H9 (cell line): Measurements from ENCODE around the gene SLC11A1. TPM values are rescaled to one million over a fixed set of nuclear protein-coding genes. Genes with fewer than 3 reads are reported as not detected.

ENCODE experiments used
- DNase-seq: peaks from one replicate; pipeline ENCODE4 v3.0.0-alpha.2; 2017
- H2AFZ ChIP-seq: one replicate; pipeline ENCODE4 v1.6.1; 2013; ENCODE audit warnings: mild to moderate bottlenecking, low read length, control low read depth, moderate library complexity
- H2AK5ac ChIP-seq: 2 replicates; pipeline ENCODE4 v1.6.1; 2013; ENCODE audit warnings: low read length, control low read depth, mixed read lengths; ENCODE audit not compliant: insufficient read length
- H2BK120ac ChIP-seq: one replicate; pipeline ENCODE4 v1.6.1; 2013; ENCODE audit warnings: low read depth, mild to moderate bottlenecking, low read length, control low read depth, inconsistent platforms; ENCODE audit not compliant: poor library complexity, severe bottlenecking
- H2BK12ac ChIP-seq: 2 replicates; pipeline ENCODE4 v1.6.1; 2013; ENCODE audit warnings: low read length, control low read depth, mixed read lengths, low read depth; ENCODE audit not compliant: insufficient read length
- H2BK15ac ChIP-seq: 2 replicates; pipeline ENCODE4 v1.6.1; 2013; ENCODE audit warnings: low read depth, low read length, control low read depth
- H2BK20ac ChIP-seq: one replicate; pipeline ENCODE4 v1.6.1; 2013; ENCODE audit warnings: low read depth, mild to moderate bottlenecking, low read length, control low read depth, inconsistent platforms; ENCODE audit not compliant: poor library complexity, severe bottlenecking
- H2BK5ac ChIP-seq: 2 replicates; pipeline ENCODE4 v1.6.1; 2013; ENCODE audit warnings: low read length, control low read depth, mixed read lengths; ENCODE audit not compliant: insufficient read length
- H3K14ac ChIP-seq: 2 replicates; pipeline ENCODE4 v1.6.1; 2013; ENCODE audit warnings: low read length, control low read depth; ENCODE audit not compliant: insufficient read depth
- H3K18ac ChIP-seq: 2 replicates; pipeline ENCODE4 v1.6.1; 2013; ENCODE audit warnings: low read depth, mild to moderate bottlenecking, mixed read lengths, low read length, control low read depth; ENCODE audit not compliant: insufficient read length
- H3K23ac ChIP-seq: 2 replicates; pipeline ENCODE4 v1.6.1; 2013; ENCODE audit warnings: low read length, control low read depth, mixed read lengths, low read depth; ENCODE audit not compliant: insufficient read length
- H3K23me2 ChIP-seq: 2 replicates; pipeline ENCODE4 v1.6.1; 2013; ENCODE audit warnings: low read depth, mild to moderate bottlenecking, mixed read lengths, low read length, control low read depth; ENCODE audit not compliant: insufficient read length, poor library complexity, severe bottlenecking
- H3K27ac ChIP-seq: 2 replicates; pipeline ENCODE4 v1.5.1; 2013; ENCODE audit warnings: low read length, control low read depth, mixed read lengths, low read depth; ENCODE audit not compliant: insufficient read length
- H3K27me3 ChIP-seq: 2 replicates; pipeline ENCODE4 v1.6.1; 2013; ENCODE audit warnings: low read length, control low read depth, inconsistent platforms; ENCODE audit not compliant: insufficient read depth
- H3K4ac ChIP-seq: 2 replicates; pipeline ENCODE4 v1.6.1; 2013; ENCODE audit warnings: low read depth, mild to moderate bottlenecking, control low read depth, inconsistent platforms, low read length, moderate library complexity
- H3K4me1 ChIP-seq: 2 replicates; pipeline ENCODE4 v1.6.1; 2013; ENCODE audit warnings: low read length, control low read depth, inconsistent platforms; ENCODE audit not compliant: insufficient read depth
- H3K4me2 ChIP-seq: 2 replicates; pipeline ENCODE4 v1.6.1; 2013; ENCODE audit warnings: low read length, control low read depth, mixed read lengths; ENCODE audit not compliant: insufficient read length, insufficient read depth
- H3K56ac ChIP-seq: 2 replicates; pipeline ENCODE4 v1.6.1; 2013; ENCODE audit warnings: low read depth, mild to moderate bottlenecking, mixed read lengths, low read length, control low read depth; ENCODE audit not compliant: insufficient read length
- H3K79me1 ChIP-seq: 2 replicates; pipeline ENCODE4 v1.6.1; 2013; ENCODE audit warnings: low read depth, mild to moderate bottlenecking, moderate library complexity, low read length, control low read depth, inconsistent platforms; ENCODE audit not compliant: insufficient read depth, poor library complexity, severe bottlenecking
- H3K79me2 ChIP-seq: 2 replicates; pipeline ENCODE4 v1.6.1; 2013; ENCODE audit warnings: low read length, control low read depth, inconsistent platforms; ENCODE audit not compliant: insufficient read depth
- H3K9ac ChIP-seq: 2 replicates; pipeline ENCODE4 v1.6.1; 2013; ENCODE audit warnings: low read length, control low read depth, mixed read lengths; ENCODE audit not compliant: insufficient read length; ENCODE audit errors: extremely low read depth
- H3K9me3 ChIP-seq: one replicate; pipeline ENCODE4 v1.6.1; 2013; ENCODE audit warnings: low read depth, low read length, inconsistent platforms; ENCODE audit not compliant: control insufficient read depth
- H3T11ph ChIP-seq: one replicate; pipeline ENCODE4 v1.6.1; 2013; ENCODE audit warnings: mild to moderate bottlenecking, low read length, control low read depth, inconsistent platforms
- H4K20me1 ChIP-seq: one replicate; pipeline ENCODE4 v1.6.1; 2013; ENCODE audit not compliant: control insufficient read depth, insufficient read length, insufficient read depth
- H4K5ac ChIP-seq: 2 replicates; pipeline ENCODE4 v1.6.1; 2013; ENCODE audit warnings: low read depth, mild to moderate bottlenecking, mixed read lengths, low read length, control low read depth; ENCODE audit not compliant: insufficient read length
- H4K8ac ChIP-seq: replicated peaks from 2 replicates; pipeline ENCODE4 v1.6.1; 2013; ENCODE audit warnings: low read length, control low read depth, mixed read lengths, low read depth; ENCODE audit not compliant: insufficient read length
- H4K91ac ChIP-seq: 2 replicates; pipeline ENCODE4 v1.6.1; 2013; ENCODE audit warnings: low read depth, mild to moderate bottlenecking, moderate library complexity, mixed read lengths, low read length, control low read depth; ENCODE audit not compliant: insufficient read length
- H3K27ac Mint-ChIP-seq, 3 experiments: 2 replicates in 2 of 3; 3 replicates in 1 of 3; pipeline ENCODE4 v1.8.0; 2020 to 2021; ENCODE audit warnings: mixed read lengths in 3 of 3, mild to moderate bottlenecking in 1 of 3, moderate library complexity in 1 of 3
- H3K27me3 Mint-ChIP-seq: 2 replicates; pipeline ENCODE4 v1.8.0; 2021; ENCODE audit warnings: low read depth, mild to moderate bottlenecking, moderate library complexity, mixed read lengths
- H3K36me3 Mint-ChIP-seq, 3 experiments: 2 replicates in 2 of 3; 3 replicates in 1 of 3; pipeline ENCODE4 v1.8.0; 2020 to 2021; ENCODE audit warnings: low read depth in 3 of 3, mixed read lengths in 3 of 3; ENCODE audit not compliant: insufficient read depth in 1 of 3
- H3K4me1 Mint-ChIP-seq, 2 experiments: 2 replicates each; pipeline ENCODE4 v1.8.0; 2020; ENCODE audit warnings: mixed read lengths in 2 of 2
- H3K4me3 Mint-ChIP-seq, 2 experiments: 2 replicates in 1 of 2; 3 replicates in 1 of 2; pipeline ENCODE4 v1.8.0; 2020 to 2021; ENCODE audit warnings: mild to moderate bottlenecking in 2 of 2, mixed read lengths in 2 of 2, moderate library complexity in 1 of 2
- H3K9me3 Mint-ChIP-seq, 2 experiments: 2 replicates in 1 of 2; 3 replicates in 1 of 2; pipeline ENCODE4 v1.8.0; 2020; ENCODE audit warnings: mild to moderate bottlenecking in 2 of 2, mixed read lengths in 2 of 2, moderate library complexity in 1 of 2
- CTCF ChIP-seq: fragments of 200-600 bp; sonication (generic); conservative IDR thresholded peaks from 3 replicates; pipeline ENCODE4 v1.8.0; 2021; ENCODE audit warnings: antibody characterized with exemption, mild to moderate bottlenecking
- WGBS: extraction: QIAGEN DNeasy Blood & Tissue Kit; methylation state at CpG from one replicate; pipeline ENCODE4 v1.1.7; 2013; ENCODE audit warnings: missing lambda C conversion rate, low lambda C conversion rate, mixed read lengths; ENCODE audit not compliant: insufficient read length; ENCODE audit errors: extremely low coverage; 5-methylcytosine and 5-hydroxymethylcytosine counted together
- long read RNA-seq: library from polyadenylated mRNA; unstranded; transcript quantifications from one replicate; pipeline ENCODE4 v2.0.0, GENCODE V29; 2020
- total RNA-seq: library from RNA; stranded (reverse); gene quantifications from 2 replicates; pipeline ENCODE4 v1.2.1, GENCODE V29; 2021

Gene SLC11A1
- 0.04 and 0.11 TPM in 2 replicates for total RNA-seq
- long read RNA-seq, result 0 reads

- H2AK5ac ChIP-seq, result no peak within 1 kb of the TSS
- H2BK12ac ChIP-seq, result no peak within 1 kb of the TSS
- no peak within 1 kb of the TSS for H3K27ac ChIP-seq
- H3K23ac ChIP-seq, result no peak within 1 kb of the TSS
- H3K27me3 ChIP-seq, result peaks cover 2% of the 10 kb centered on the region; the same call in 1 of the 2 replicates
- TF ChIP-seq CTCF, result no peak
- H4K20me1 ChIP-seq, result no peaks in the 10 kb centered on the region
- no peak within 1 kb of the TSS for H3K4me2 ChIP-seq
- no CpG with 5 or more reads among the region's 13 CpGs for WGBS
- H3K9ac ChIP-seq, result no peak within 1 kb of the TSS
- no peak for DNase-seq
- H2BK15ac ChIP-seq, result no peak within 1 kb of the TSS
- H3K79me1 ChIP-seq, result no peaks in the 10 kb centered on the region
- no peak within 1 kb of the TSS for H3T11ph ChIP-seq
- no peak within 1 kb of the TSS for H4K91ac ChIP-seq
- Mint-ChIP-seq H3K9me3 (no peaks in the 10 kb centered on the region), H3K27me3 (peaks cover 43% of the 10 kb centered on the region), H3K36me3 (no peaks in the 10 kb centered on the region), H3K4me3 (no peak within 1 kb of the TSS), H3K27ac (peak within 1 kb of the TSS in 1 of 3 experiments; percentile 8; a peak in 1 of 7 replicates), H3K4me1 (peaks cover 0 to 7% of the 10 kb centered on the region in 2 experiments; a peak in 1 of 4 replicates)
- H3K4me1 ChIP-seq, result no peaks in the 10 kb centered on the region
- no peaks in the 10 kb centered on the region for H3K9me3 ChIP-seq
- H2BK5ac ChIP-seq, result no peak within 1 kb of the TSS
- H3K56ac ChIP-seq, result no peak within 1 kb of the TSS
- H3K4ac ChIP-seq, result no peak within 1 kb of the TSS
- H2BK20ac ChIP-seq, result no peak within 1 kb of the TSS
- no peak within 1 kb of the TSS for H4K8ac ChIP-seq
- H3K23me2 ChIP-seq, result no peaks in the 10 kb centered on the region
- no peak within 1 kb of the TSS for H3K18ac ChIP-seq
- H2AFZ ChIP-seq, result no peak within 1 kb of the TSS
- no peaks in the 10 kb centered on the region for H3K79me2 ChIP-seq
- H4K5ac ChIP-seq, result no peak within 1 kb of the TSS
- no peak within 1 kb of the TSS for H2BK120ac ChIP-seq
- H3K14ac ChIP-seq, result no peak within 1 kb of the TSS
Observed at GRCh38 chr2:218381916-218382366, at the start of gene SLC11A1. TSS of gene SLC11A1 (plus strand) at chr2:218382273. CDS start at chr2:218382369, 96 bp downstream.
